Gastroesophageal sphincter (tissue), 4 donors: ENCODE results near the gene KPNA1. TPM values are rescaled to one million over a fixed set of nuclear protein-coding genes. Genes with fewer than 3 reads are reported as not detected.

Experiments used
- ATAC-seq: fragments of 150-250 bp; one replicate; pipeline ENCODE4 v1.9.1; 2016; ENCODE audit warnings: mild to moderate bottlenecking, moderate library complexity
- H3K27ac ChIP-seq, 4 donors: fragments of 200-600 bp; sonication (generic) in 3 of 4; 1 replicate in 3 of 4; 2 replicates in 1 of 4; pipeline ENCODE4 v1.5.1; 2016 to 2019
- H3K27me3 ChIP-seq: fragments of 200-600 bp; sonication (generic); one replicate; pipeline ENCODE4 v1.5.1; 2019
- H3K36me3 ChIP-seq, 2 donors: fragments of 200-600 bp; sonication (generic); one replicate each; pipeline ENCODE4 v1.5.1; 2019; ENCODE audit warnings: control low read depth in 1 of 2
- H3K4me1 ChIP-seq, 3 donors: fragments of 200-600 bp; sonication (generic); 1 replicate in 2 of 3; 2 replicates in 1 of 3; pipeline ENCODE4 v1.5.1; 2016 to 2019; ENCODE audit warnings: control low read depth in 2 of 3
- H3K4me3 ChIP-seq, 2 donors: fragments of 200-600 bp; sonication (generic); one replicate each; pipeline ENCODE4 v1.5.1; 2019; ENCODE audit warnings: mild to moderate bottlenecking in 1 of 2, moderate library complexity in 1 of 2
- H3K9me3 ChIP-seq, 3 donors: fragments of 200-600 bp; sonication (generic); one replicate each; pipeline ENCODE4 v1.5.1; 2017 to 2019; ENCODE audit warnings: control low read depth in 2 of 3
- EP300 ChIP-seq: sonication (generic); formaldehyde crosslinking; IDR thresholded peaks from one replicate; pipeline ENCODE4 v1.6.1; 2017; ENCODE audit warnings: antibody characterized with exemption, mild to moderate bottlenecking
- POLR2A ChIP-seq, 2 donors: fragments of 450-650 bp; IDR thresholded peaks; one replicate each; pipeline ENCODE4 v1.6.1; 2017; ENCODE audit warnings: antibody characterized with exemption in 2 of 2, mild to moderate bottlenecking in 2 of 2, moderate library complexity in 1 of 2
- POLR2AphosphoS5 ChIP-seq: sonication (generic); formaldehyde crosslinking; IDR thresholded peaks from one replicate; pipeline ENCODE4 v1.6.1; 2017; ENCODE audit warnings: antibody characterized with exemption
- WGBS, 2 donors: methylation state at CpG; one replicate each; pipeline ENCODE4 v1.1.5; 2018; ENCODE audit warnings: low coverage in 1 of 2; 5-methylcytosine and 5-hydroxymethylcytosine counted together
- total RNA-seq, 4 donors: library from RNA; depleted of rRNA; stranded (reverse); fragments of >200 nt; gene quantifications; one replicate each; pipeline ENCODE4 v1.1.0, GENCODE V29; 2016
- TF ChIP-seq, protein P1 (sequence below), 4 experiments: fragments of 200-600 bp in 2 of 4; fragments of 450-650 bp in 2 of 4; sonication (generic) in 1 of 4; IDR thresholded peaks; one replicate each; pipeline ENCODE4 v1.5.1; 2017 to 2019; ENCODE audit warnings: antibody characterized with exemption in 4 of 4, mild to moderate bottlenecking in 2 of 4, moderate library complexity in 2 of 4

The KPNA1 gene
- total RNA-seq, 4 donors from 2014 or later, result 39.8 to 61.3 (median 41.3) TPM

GRCh38 chr3:122560680-122561079 lies 45.9 kb upstream of the KPNA1 start:
- peaks cover 0 to 43% of the 10 kb centered on the region in 2 donors for H3K36me3 ChIP-seq
- no peak overlapping the region for H3K27ac ChIP-seq
- H3K4me3 ChIP-seq, result no peak overlapping the region
- H3K4me1 ChIP-seq, result peaks cover 0 to 49% (median 12%) of the 10 kb centered on the region in 3 donors
- ATAC-seq, result no peak
- TF ChIP-seq POLR2AphosphoS5, result no peak
- TF ChIP-seq, protein P1, sequence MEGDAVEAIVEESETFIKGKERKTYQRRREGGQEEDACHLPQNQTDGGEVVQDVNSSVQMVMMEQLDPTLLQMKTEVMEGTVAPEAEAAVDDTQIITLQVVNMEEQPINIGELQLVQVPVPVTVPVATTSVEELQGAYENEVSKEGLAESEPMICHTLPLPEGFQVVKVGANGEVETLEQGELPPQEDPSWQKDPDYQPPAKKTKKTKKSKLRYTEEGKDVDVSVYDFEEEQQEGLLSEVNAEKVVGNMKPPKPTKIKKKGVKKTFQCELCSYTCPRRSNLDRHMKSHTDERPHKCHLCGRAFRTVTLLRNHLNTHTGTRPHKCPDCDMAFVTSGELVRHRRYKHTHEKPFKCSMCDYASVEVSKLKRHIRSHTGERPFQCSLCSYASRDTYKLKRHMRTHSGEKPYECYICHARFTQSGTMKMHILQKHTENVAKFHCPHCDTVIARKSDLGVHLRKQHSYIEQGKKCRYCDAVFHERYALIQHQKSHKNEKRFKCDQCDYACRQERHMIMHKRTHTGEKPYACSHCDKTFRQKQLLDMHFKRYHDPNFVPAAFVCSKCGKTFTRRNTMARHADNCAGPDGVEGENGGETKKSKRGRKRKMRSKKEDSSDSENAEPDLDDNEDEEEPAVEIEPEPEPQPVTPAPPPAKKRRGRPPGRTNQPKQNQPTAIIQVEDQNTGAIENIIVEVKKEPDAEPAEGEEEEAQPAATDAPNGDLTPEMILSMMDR (IDR thresholded peaks at IDR 0.05), result peak; percentile 40 to 66 (median 60)
- H3K27me3 ChIP-seq, result no peaks in the 10 kb centered on the region
- 75% methylated on average over 1 of the region's 1 CpG; no CpG with 5 or more reads in 1 of the 2 donors for WGBS, 2 donors
- H3K9me3 ChIP-seq, result no peaks in the 10 kb centered on the region

- Histone ChIP-seq H3K36me3 (peaks cover 0 to 50% of the 10 kb centered on the region in 2 donors), H3K27me3 (no peaks in the 10 kb centered on the region), H3K27ac (no peak overlapping the region), H3K9me3 (no peaks in the 10 kb centered on the region), H3K4me1 (peaks cover 0 to 41% (median 7%) of the 10 kb centered on the region in 3 donors), H3K4me3 (no peak overlapping the region)
- no peak for ATAC-seq
- 72 to 90% methylated on average over 3 of the region's 3 CpGs for WGBS, 2 donors
- TF ChIP-seq POLR2A (IDR thresholded peaks at IDR 0.05), result no peak
- no peak for TF ChIP-seq EP300
- TF ChIP-seq, protein P1 (IDR thresholded peaks at IDR 0.05), result no peak
- TF ChIP-seq POLR2AphosphoS5, result no peak
Measured at GRCh38 chr3:122559906-122560305, 45.2 kb upstream of the KPNA1 start.

DNA sequence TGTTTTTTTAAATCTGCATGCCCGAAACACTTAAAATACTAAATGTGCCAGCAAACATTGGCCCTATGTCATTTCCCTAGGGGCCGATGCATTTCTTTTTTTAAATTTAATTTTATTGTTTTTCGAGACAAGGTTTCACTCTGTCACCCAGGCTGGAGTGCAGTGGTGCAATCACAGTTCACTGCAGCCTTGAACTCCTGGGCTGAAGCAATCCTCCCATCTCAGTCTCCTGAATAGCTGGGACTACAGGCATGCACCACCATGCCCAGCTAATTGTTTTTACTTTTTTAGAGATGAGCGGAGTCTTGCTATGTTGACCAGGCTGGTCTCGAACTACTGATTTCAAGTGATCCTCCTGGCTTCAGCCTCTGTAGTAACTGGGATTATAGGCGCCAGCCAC lies 43.9 kb upstream of the KPNA1 start:
- no peak for ATAC-seq
- peaks cover 0 to 63% of the 10 kb centered on the region in 2 donors for H3K36me3 ChIP-seq

GRCh38 chr3:122557356-122557755 lies 42.6 kb upstream of the KPNA1 start:
- TF ChIP-seq EP300, result no peak
- TF ChIP-seq POLR2AphosphoS5, result no peak
- no peak for TF ChIP-seq POLR2A (IDR thresholded peaks at IDR 0.05)
- TF ChIP-seq, protein P1 (IDR thresholded peaks at IDR 0.05), result no peak
- H3K9me3 ChIP-seq, result no peaks in the 10 kb centered on the region
- H3K27ac ChIP-seq, result no peak overlapping the region
- peaks cover 0 to 31% (median 3%) of the 10 kb centered on the region in 3 donors for H3K4me1 ChIP-seq
- H3K27me3 ChIP-seq, result no peaks in the 10 kb centered on the region
- WGBS, 2 donors, result 80 to 96% methylated on average over 5 of the region's 5 CpGs
- no peak overlapping the region for H3K4me3 ChIP-seq
- H3K36me3 ChIP-seq, result peaks cover 0 to 76% of the 10 kb centered on the region in 2 donors
- no peak for ATAC-seq

More for the DNA sequence above, 43.9 kb upstream of the KPNA1 start:
- H3K27me3 ChIP-seq, result no peaks in the 10 kb centered on the region
- H3K27ac ChIP-seq, result no peak overlapping the region
- 90 to 92% methylated on average over 3 to 6 of the region's 6 CpGs for WGBS, 2 donors
- peaks cover 0 to 42% (median 7%) of the 10 kb centered on the region in 3 donors for H3K4me1 ChIP-seq
- no peaks in the 10 kb centered on the region for H3K9me3 ChIP-seq
- TF ChIP-seq, protein P1 (IDR thresholded peaks at IDR 0.05), result no peak
- no peak for TF ChIP-seq POLR2AphosphoS5
- TF ChIP-seq EP300, result no peak
- TF ChIP-seq POLR2A (IDR thresholded peaks at IDR 0.05), result no peak
- H3K4me3 ChIP-seq, result no peak overlapping the region

DNA sequence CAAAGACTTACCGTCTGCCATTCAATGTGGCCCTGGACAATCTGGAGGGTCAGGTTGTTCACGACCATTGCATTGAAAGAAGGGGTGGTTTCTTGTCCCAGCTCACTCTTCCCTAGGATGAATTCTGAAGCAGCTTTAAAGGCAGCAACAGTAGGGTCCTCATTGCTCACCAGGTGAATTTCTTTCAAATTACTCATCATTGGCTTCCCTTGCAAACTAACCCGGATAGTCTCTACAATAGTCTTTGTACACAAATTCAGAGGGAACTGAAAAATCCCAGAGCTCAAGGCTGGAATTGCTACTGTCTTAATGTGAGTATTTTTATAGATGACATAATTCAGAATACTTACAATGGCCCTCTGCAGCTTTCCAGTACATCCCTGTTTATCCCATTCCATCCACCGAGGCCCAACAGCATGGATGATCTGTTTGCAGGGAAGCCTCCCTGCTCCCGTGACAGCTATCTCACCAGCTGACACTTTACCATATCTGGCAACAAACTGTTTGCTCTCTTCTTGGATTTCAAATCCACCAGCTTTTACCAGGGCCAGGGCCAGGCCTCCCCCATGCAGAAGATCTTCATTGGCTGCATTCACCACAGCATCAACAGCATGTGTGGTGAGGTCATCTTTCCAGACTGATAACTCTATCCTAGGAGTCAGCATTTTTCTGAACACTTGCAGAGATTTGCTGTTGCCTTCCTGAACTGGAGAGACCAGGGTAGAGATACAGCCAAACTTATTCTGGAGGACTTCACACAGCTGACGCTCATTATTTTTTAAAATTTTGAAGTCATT lies 40.7 kb upstream of the KPNA1 start:
- Histone ChIP-seq H3K4me1 (peaks cover 0 to 12% (median 2%) of the 10 kb centered on the region in 3 donors), H3K27me3 (no peaks in the 10 kb centered on the region), H3K4me3 (no peak overlapping the region), H3K36me3 (peaks cover 0 to 94% of the 10 kb centered on the region in 2 donors), H3K27ac (no peak overlapping the region), H3K9me3 (no peaks in the 10 kb centered on the region)
- WGBS, 2 donors, result 62 to 75% methylated on average over 3 to 6 of the region's 6 CpGs
- ATAC-seq, result no peak
- TF ChIP-seq POLR2AphosphoS5 (no peak), EP300 (no peak), POLR2A (IDR thresholded peaks at IDR 0.05) (no peak)
- TF ChIP-seq, protein P1 (IDR thresholded peaks at IDR 0.05), result no peak
